GM23338 (cell line): ENCODE measurements around the gene ADAMTSL2. TPM values are rescaled to one million over a fixed set of nuclear protein-coding genes. Genes with fewer than 3 reads are reported as not detected.

Experiments
- ATAC-seq: fragments of 200-7000 bp; cut with Tn5 transposase; 3 replicates; pipeline ENCODE4 v1.9.1; 2020
- DNase-seq: peaks from one replicate; pipeline ENCODE4 v3.0.0-alpha.2; 2015; ENCODE audit warnings: low spot score
- H2AFZ ChIP-seq: fragments of 200-600 bp; sonication (generic); 2 replicates; pipeline ENCODE4 v1.8.0; 2016; ENCODE audit warnings: antibody characterized with exemption, mild to moderate bottlenecking, moderate library complexity
- H3F3A ChIP-seq: fragments of 200-600 bp; sonication (generic); replicated peaks from 2 replicates; pipeline ENCODE4 v1.8.0; 2017; ENCODE audit warnings: antibody characterized with exemption, mixed run types, low read depth
- H3K27ac ChIP-seq: fragments of 200-600 bp; sonication (generic); 2 replicates; pipeline ENCODE4 v1.6.1; 2016; ENCODE audit warnings: low read depth
- H3K27me3 ChIP-seq: fragments of 200-600 bp; sonication (generic); 2 replicates; pipeline ENCODE4 v1.8.0; 2016; ENCODE audit warnings: mild to moderate bottlenecking, mixed run types, moderate library complexity; ENCODE audit not compliant: insufficient read depth
- H3K36me3 ChIP-seq: fragments of 200-600 bp; sonication (generic); 2 replicates; pipeline ENCODE4 v1.8.0; 2016; ENCODE audit warnings: mild to moderate bottlenecking; ENCODE audit not compliant: insufficient read depth
- H3K4me1 ChIP-seq: fragments of 200-600 bp; sonication (generic); 2 replicates; pipeline ENCODE4 v1.8.0; 2016; ENCODE audit warnings: mild to moderate bottlenecking, moderate library complexity; ENCODE audit not compliant: insufficient read depth
- H3K4me2 ChIP-seq: fragments of 200-600 bp; sonication (generic); 2 replicates; pipeline ENCODE4 v1.7.1; 2017; ENCODE audit warnings: mixed run types
- H3K4me3 ChIP-seq: fragments of 200-600 bp; sonication (generic); 2 replicates; pipeline ENCODE4 v1.6.1; 2016; ENCODE audit warnings: mixed run types
- H3K79me2 ChIP-seq: fragments of 200-600 bp; sonication (generic); replicated peaks from 2 replicates; pipeline ENCODE4 v1.8.0; 2017; ENCODE audit warnings: mild to moderate bottlenecking; ENCODE audit not compliant: insufficient read depth
- H3K9me2 ChIP-seq: fragments of 200-600 bp; sonication (generic); 2 replicates; pipeline ENCODE4 v1.8.0; 2017; ENCODE audit not compliant: insufficient read depth
- H4K20me1 ChIP-seq: fragments of 200-600 bp; sonication (generic); replicated peaks from 2 replicates; pipeline ENCODE4 v1.8.0; 2017; ENCODE audit warnings: mild to moderate bottlenecking; ENCODE audit not compliant: insufficient read depth
- H3K27ac Mint-ChIP-seq: 2 replicates; pipeline ENCODE4 v1.8.0; 2020; ENCODE audit warnings: inconsistent platforms, mild to moderate bottlenecking, moderate library complexity, mixed read lengths
- H3K27me3 Mint-ChIP-seq: 3 replicates; pipeline ENCODE4 v1.8.0; 2022; ENCODE audit warnings: low read depth, mild to moderate bottlenecking, moderate library complexity, mixed read lengths, inconsistent platforms; ENCODE audit not compliant: insufficient read depth, poor library complexity
- H3K36me3 Mint-ChIP-seq: 3 replicates; pipeline ENCODE4 v1.8.0; 2021; ENCODE audit warnings: low read depth, mild to moderate bottlenecking, inconsistent platforms, moderate library complexity, mixed read lengths
- H3K4me1 Mint-ChIP-seq: 3 replicates; pipeline ENCODE4 v1.8.0; 2020; ENCODE audit warnings: mild to moderate bottlenecking, inconsistent platforms, mixed read lengths
- H3K4me3 Mint-ChIP-seq: 3 replicates; pipeline ENCODE4 v1.8.0; 2021; ENCODE audit warnings: moderate library complexity, mild to moderate bottlenecking, inconsistent platforms, mixed read lengths
- H3K9me3 Mint-ChIP-seq: 3 replicates; pipeline ENCODE4 v1.8.0; 2020; ENCODE audit warnings: moderate library complexity, mild to moderate bottlenecking, inconsistent platforms, mixed read lengths
- CTCF ChIP-seq, 2 experiments: fragments of 200-600 bp in 1 of 2; sonication (generic) in 1 of 2; conservative IDR thresholded peaks; 2 replicates each; pipeline versions ENCODE4 v1.5.1 to v1.6.1; 2016 to 2017; ENCODE audit warnings: antibody characterized with exemption in 2 of 2, low read depth in 2 of 2, mild to moderate bottlenecking in 2 of 2, moderate library complexity in 1 of 2
- ETS1 ChIP-seq: IDR thresholded peaks from 2 replicates; pipeline ENCODE4 v1.6.1; 2016; ENCODE audit warnings: antibody characterized with exemption
- EZH2 ChIP-seq: fragments of 200-600 bp; sonication (generic); IDR thresholded peaks from one replicate; pipeline ENCODE4 v1.8.0; 2017; ENCODE audit warnings: antibody characterized with exemption, mild to moderate bottlenecking, low read depth; ENCODE audit not compliant: unreplicated experiment
- EZH2phosphoT487 ChIP-seq: fragments of 200-600 bp; sonication (generic); IDR thresholded peaks from one replicate; pipeline ENCODE4 v1.8.1; 2018; ENCODE audit warnings: antibody characterized with exemption; ENCODE audit not compliant: unreplicated experiment
- NANOG ChIP-seq: IDR thresholded peaks from 2 replicates; pipeline ENCODE4 v1.6.1; 2016; ENCODE audit warnings: antibody characterized with exemption, borderline replicate concordance
- POLR2AphosphoS5 ChIP-seq: IDR thresholded peaks from 2 replicates; pipeline ENCODE4 v1.6.1; 2016; ENCODE audit warnings: antibody characterized with exemption, low read depth
- REST ChIP-seq: IDR thresholded peaks from one replicate; pipeline ENCODE4 v1.6.1; 2018; ENCODE audit warnings: antibody characterized with exemption; ENCODE audit not compliant: unreplicated experiment
- STAT1 ChIP-seq: IDR thresholded peaks from one replicate; pipeline ENCODE4 v1.6.1; 2016; ENCODE audit warnings: antibody characterized with exemption; ENCODE audit not compliant: unreplicated experiment
- ZNF331 ChIP-seq: fragments of 250-450 bp; sonication (Bioruptor Pico); IDR thresholded peaks from 2 replicates; pipeline ENCODE4 v1.5.0; 2020; ENCODE audit warnings: low read depth, mild to moderate bottlenecking, moderate library complexity
- ZNF462 ChIP-seq: fragments of 250-450 bp; sonication (Bioruptor Pico); IDR thresholded peaks from 2 replicates; pipeline ENCODE4 v1.5.0; 2020; ENCODE audit warnings: mild to moderate bottlenecking, moderate library complexity
- polyA plus RNA-seq: library from polyadenylated mRNA; unstranded; fragments of >200 nt; fragmentation: Nextera tagmentation; extraction: Ambion mirVana; gene quantifications from 2 replicates; pipeline ENCODE4 v1.2.1, GENCODE V29; 2016
- total RNA-seq: library from RNA; depleted of rRNA; stranded (reverse); fragments of >200 nt; shearing (Covaris generic); gene quantifications from 2 replicates; pipeline ENCODE4 v1.2.3, GENCODE V29; 2014

Gene ADAMTSL2
- total and polyA plus RNA-seq, 2 experiments from 2014 or later: 0.15 to 0.66 TPM

GRCh38 chr9:133529874-133530273 lies 4.6 kb upstream of the ADAMTSL2 start (continued):
- TF ChIP-seq ZNF462 (CRISPR knock-in tag): no peak

GRCh38 chr9:133531293-133531692 lies 3.2 kb upstream of the ADAMTSL2 start:
- DNase-seq (no peak), ATAC-seq (no peak)
- H3K4me3 Mint-ChIP-seq: no peak overlapping the region
- Histone ChIP-seq H3K4me1 (peaks cover 31% of the 10 kb centered on the region), H3K27ac (no peak overlapping the region), H2AFZ (no peak overlapping the region), H3K27me3 (peaks cover 9% of the 10 kb centered on the region; the same call in 1 of the 2 replicates), H3K4me2 (no peak overlapping the region), H3K36me3 (no peaks in the 10 kb centered on the region), H4K20me1 (no peaks in the 10 kb centered on the region), H3K79me2 (no peaks in the 10 kb centered on the region), H3K4me3 (no peak overlapping the region), H3F3A (0 out of 2 replicates have a peak, but pooled peaks cover 4% of the 10 kb centered on the region), H3K9me2 (no peaks in the 10 kb centered on the region)
- H3K36me3 Mint-ChIP-seq: no peaks in the 10 kb centered on the region
- no peaks in the 10 kb centered on the region for H3K9me3 Mint-ChIP-seq
- peaks cover 37% of the 10 kb centered on the region for H3K4me1 Mint-ChIP-seq
- no peak overlapping the region for H3K27ac Mint-ChIP-seq
- H3K27me3 Mint-ChIP-seq: peaks cover 28% of the 10 kb centered on the region
- TF ChIP-seq EZH2: no peak
- TF ChIP-seq CTCF (conservative IDR thresholded peaks at IDR 0.05; ENCODE audit: low read depth in 2 of 2): no peak
- TF ChIP-seq ETS1: no peak
- TF ChIP-seq ZNF331 (CRISPR knock-in tag): no peak
- TF ChIP-seq REST: no peak
- no peak for TF ChIP-seq STAT1
- no peak for TF ChIP-seq POLR2AphosphoS5
- TF ChIP-seq NANOG: no peak
- no peak for TF ChIP-seq EZH2phosphoT487
